SKM-1 (cell line): ENCODE data around the gene STK4.

ENCODE experiments used
- DNase-seq: peaks from one replicate; lab custom pipeline; 2025; ENCODE audit not compliant: unreplicated experiment; lab: John Stamatoyannopoulos, UW

The STK4 gene

GRCh38 chr20:44966030-44966961 is at the start of gene STK4:
STK4 (plus strand) TSS chr20:44966512; CDS start chr20:44966569, 57 bp downstream.
- DNase-seq, result peak; percentile 88

- DNase-seq, result no peak
These were observed 49.7 kb upstream of the STK4 start for GRCh38 chr20:44916586-44916985.

- no peak for DNase-seq
These were observed 48.9 kb upstream of the STK4 start for GRCh38 chr20:44917399-44917798.

GRCh38 chr20:44918342-44918741 is 48.0 kb upstream of the STK4 start:
- DNase-seq, result no peak

DNA sequence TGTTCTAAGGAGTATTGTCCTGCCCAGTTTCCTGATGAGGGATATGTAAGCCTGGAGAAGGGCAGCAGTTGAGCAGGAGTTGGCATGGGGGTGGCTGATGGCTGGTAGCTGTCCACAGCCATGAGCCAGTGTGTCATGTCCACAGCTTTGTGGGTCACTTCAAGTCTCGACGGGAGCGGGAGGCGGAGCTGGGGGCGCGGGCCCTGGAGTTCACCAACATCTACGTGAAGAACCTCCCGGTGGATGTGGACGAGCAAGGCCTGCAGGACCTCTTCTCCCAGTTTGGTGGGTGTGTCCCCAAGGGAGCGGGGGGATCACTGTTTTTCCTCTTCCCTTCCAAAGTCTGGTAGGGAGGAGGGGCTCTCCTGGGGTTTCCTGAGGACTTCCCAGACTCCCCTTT is 47.6 kb upstream of the STK4 start:
- DNase-seq, result no peak

DNA sequence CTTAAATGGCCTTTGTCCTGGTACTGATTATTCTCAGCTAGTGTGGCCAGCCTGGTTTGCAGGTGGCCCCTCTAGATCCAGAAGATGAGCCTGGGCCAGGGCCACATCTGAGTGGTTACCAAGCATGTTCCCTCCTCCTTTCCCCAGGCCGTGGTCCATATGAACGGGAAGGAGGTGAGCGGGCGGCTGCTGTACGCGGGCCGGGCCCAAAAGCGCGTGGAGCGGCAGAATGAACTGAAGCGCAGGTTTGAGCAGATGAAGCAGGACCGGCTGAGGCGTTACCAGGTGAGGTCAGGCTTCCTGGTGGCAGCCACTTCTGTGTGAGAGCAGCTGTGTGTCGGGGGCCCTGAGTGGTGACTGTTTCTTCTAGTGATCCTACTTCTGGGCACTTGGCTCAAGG is 44.9 kb upstream of the STK4 start:
- DNase-seq, result no peak

- no peak for DNase-seq
These were observed 41.8 kb upstream of the STK4 start for GRCh38 chr20:44924541-44924940.

DNA sequence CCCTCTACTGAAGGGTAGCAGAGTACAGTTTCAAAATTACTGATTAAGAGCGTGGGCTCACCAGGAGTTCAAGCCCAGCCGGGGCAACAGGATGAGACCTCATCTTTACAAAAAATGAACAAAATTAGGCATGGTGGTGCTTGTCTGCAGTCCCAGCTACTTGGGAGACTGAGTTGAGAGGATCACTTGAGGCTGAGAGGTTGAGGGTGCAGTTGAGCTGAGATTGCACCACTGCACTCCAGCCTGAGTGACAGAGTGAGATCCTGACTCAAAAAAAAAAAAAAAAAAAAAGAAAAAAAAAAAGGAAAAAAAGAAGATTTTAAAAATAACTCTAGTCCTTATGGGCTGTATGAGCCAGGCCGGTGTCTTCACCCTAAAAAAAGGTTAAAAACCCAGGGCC is 37.7 kb upstream of the STK4 start:
- no peak for DNase-seq

- no peak for DNase-seq
These were observed 35.7 kb upstream of the STK4 start for GRCh38 chr20:44930517-44931168.

- no peak for DNase-seq
These were observed 34.4 kb upstream of the STK4 start for GRCh38 chr20:44931911-44932310.

- no peak for DNase-seq
These were observed 33.4 kb upstream of the STK4 start for GRCh38 chr20:44932916-44933315.

DNA sequence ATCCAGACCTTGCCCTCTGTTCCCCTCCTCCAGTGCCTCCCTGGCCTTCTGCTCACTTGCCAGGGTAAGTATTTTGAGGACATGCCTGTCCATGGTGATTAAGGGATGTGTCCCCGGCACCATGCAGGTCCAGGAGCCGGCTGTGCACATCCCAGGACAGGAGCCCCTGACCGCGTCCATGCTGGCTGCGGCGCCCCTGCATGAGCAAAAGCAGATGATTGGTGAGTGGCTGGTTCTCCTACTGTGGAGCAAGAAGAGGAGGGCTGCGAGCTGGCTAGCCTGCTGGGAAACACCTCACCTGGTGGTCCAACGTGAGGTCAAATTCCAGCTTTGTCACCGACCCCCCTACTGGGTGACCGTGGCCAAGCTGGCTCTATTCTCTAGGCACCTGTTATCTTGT is 29.8 kb upstream of the STK4 start:
- no peak for DNase-seq

DNA sequence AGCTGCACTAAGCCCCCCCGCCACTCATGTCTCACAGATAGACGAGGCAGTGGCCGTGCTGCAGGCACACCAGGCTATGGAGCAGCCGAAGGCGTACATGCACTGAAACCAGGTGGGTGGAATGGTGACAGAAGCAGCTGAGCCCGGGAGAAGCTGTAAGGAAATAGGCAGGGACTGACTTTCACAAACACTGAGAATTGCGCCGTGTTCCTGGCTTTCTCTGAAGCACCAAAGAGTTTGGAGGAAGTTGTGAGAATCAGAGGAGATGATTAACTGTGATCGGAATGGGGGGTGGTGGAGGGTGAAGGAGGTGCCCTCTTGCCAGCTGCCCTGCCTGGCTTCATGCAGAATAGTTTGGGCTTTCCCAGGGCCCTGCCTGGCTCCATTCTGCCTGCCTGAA is 27.7 kb upstream of the STK4 start:
- no peak for DNase-seq

GRCh38 chr20:44941120-44941691 is 25.1 kb upstream of the STK4 start:
- DNase-seq, result no peak

DNA sequence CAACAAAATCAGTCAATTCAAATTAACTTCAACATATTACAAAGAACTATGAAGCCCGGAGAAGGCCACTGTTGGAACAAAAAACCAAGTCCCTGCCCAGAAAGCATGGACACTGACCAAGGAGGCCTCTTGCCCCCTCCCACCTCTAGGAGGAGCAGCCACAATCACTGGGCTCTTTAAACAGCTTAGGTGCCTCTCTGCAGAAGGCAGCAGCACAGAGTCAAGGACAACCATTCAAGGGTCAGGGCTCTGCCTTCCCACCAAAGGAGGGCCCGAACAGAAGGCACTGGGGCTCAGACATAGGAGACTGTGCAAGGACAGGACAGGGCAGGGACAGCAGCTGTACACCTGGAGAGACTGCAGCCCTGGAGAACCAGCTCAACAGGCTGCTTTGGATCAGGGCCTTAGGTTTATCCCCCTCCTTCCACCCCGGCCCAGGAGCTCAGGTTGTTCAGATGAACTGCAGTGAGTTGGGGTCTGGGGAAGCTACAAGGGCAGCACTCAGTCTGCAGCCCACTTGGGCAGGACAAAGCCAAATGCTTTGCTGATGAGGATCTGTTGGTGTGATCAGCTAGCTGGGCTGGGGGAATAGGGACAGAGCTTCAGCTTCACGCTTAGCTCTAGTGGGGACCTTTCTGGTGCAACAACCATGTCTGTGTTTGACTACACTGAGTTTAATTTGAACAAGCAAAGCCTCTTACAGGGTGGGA is 23.9 kb upstream of the STK4 start:
- no peak for DNase-seq

DNA sequence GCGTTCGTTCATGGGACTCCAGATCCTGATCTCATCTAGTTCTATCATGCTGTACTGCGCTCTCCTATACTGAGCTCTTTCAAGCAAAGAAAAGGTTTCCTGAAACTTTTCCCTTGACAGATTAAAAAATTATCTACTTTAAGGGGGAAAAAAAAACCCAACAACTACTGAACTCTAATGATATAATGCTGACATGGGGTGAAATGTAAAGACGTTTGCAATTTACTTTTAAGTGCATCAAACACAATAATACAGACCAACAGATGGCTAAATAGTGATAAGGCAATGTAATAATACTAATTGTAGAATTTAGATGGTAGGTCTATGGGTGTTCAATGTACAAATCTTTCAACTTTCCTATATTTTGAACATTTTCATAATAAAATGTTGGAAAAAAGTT is 22.5 kb upstream of the STK4 start:
- DNase-seq, result no peak

GRCh38 chr20:44945261-44945660 is 21.1 kb upstream of the STK4 start:
- DNase-seq, result no peak

DNA sequence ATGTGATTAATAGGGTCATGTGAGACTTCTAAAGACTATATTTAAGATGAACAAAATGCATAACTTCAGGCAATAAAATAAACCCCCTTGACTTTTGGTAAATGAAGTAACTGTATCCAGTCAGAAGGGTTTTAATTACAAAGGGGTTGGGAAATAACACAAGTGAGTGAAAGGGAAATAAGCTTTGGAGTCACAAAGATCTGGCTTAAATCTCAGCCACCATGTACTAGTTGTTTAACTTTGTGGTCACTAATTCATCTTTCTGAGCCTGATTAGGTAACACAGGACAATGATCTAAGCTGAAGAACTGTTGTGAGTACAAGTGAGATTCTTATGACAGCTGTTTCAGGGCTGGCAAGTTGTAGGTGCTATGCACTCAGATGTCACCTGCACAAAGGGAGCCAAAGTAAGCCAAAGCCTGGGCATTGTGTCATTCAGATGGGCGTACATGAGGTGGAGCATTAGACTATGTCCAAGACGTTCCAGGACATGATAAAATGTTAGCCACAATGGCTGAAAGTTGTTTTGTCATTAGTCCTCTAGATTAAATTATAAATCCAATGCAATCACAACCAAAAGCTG is 19.9 kb upstream of the STK4 start:
- DNase-seq, result no peak

DNA sequence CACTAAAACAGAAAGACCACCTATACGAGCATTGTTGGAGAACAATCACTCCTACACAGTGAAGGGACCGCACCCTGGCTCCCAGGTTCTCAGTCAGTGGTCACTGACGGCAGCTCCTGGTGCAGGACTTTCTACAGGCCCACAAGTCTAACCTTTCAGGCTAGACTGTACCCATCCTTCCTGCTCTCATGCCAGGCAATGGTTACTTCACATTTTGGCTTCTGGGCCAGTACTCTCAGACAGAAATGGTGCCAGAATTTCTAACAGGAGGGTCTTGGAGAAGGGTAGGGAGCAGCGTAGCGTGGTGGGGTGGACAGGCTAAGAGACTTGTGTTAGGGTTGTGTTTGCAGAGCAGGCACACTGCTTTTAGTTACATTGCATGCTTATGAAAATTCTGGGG is 18.2 kb upstream of the STK4 start:
- no peak for DNase-seq

DNA sequence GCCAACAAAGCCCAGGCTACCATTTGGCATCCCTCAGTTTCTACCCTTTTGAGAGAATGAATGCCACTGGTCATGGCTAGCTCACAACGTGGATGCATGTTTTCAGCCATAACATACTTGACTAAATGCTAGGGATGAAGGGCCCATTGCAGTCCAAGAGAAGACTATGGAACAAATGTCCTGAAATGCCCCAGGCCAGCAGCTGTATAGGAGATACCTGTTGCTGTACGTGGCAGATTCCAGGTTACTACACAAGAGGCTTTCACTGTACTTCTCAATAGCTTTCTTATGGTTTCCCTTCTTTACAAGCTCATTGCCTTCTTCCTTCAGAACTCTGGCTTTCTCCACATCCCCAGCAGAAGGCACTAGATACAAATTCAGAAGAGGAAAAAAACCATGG is 17.8 kb upstream of the STK4 start:
- no peak for DNase-seq

DNA sequence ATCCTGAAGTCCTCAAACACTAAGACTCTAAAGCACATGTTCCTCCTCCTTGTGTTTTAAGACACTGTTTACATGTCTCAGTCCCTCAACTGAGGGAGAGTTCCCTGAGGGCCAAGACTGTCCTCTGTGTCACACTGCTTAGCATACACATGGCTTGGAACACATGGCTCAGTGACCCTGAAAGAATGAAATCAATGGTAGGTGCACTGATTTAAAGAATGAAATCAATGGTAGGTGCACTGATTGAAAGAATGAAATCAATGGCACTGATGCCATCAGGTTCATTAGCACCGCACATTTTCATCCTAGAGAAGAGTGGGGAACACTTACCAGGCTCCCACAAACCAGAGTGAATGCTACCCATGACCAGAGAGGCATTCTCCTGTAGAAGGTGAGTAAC is 15.9 kb upstream of the STK4 start:
- no peak for DNase-seq
